SJCRH30 (cell line): ENCODE results near the gene CNTN2. TPM values are rescaled to one million over a fixed set of nuclear protein-coding genes. Genes with fewer than 3 reads are reported as not detected.

Experiments
- DNase-seq, 2 experiments: peaks; one replicate each; pipeline ENCODE4 v3.0.0-alpha.2; 2015 to 2020
- H3K27ac ChIP-seq: fragments of 250-450 bp; sonication (Bioruptor Pico); 2 replicates; pipeline ENCODE4 v1.5.1; 2020; ENCODE audit warnings: mild to moderate bottlenecking, moderate library complexity
- H3K27me3 ChIP-seq: fragments of 250-450 bp; sonication (Bioruptor Pico); 2 replicates; pipeline ENCODE4 v1.5.1; 2020; ENCODE audit warnings: mild to moderate bottlenecking, moderate library complexity
- H3K36me3 ChIP-seq: fragments of 250-450 bp; sonication (Bioruptor Pico); 2 replicates; pipeline ENCODE4 v1.5.1; 2020; ENCODE audit warnings: mild to moderate bottlenecking, moderate library complexity
- H3K4me1 ChIP-seq: fragments of 250-450 bp; sonication (Bioruptor Pico); 2 replicates; pipeline ENCODE4 v1.5.1; 2020; ENCODE audit warnings: mild to moderate bottlenecking, moderate library complexity
- H3K4me3 ChIP-seq: fragments of 250-450 bp; sonication (Bioruptor Pico); 2 replicates; pipeline ENCODE4 v1.5.1; 2020; ENCODE audit warnings: mild to moderate bottlenecking, moderate library complexity
- H3K9me3 ChIP-seq: fragments of 250-450 bp; sonication (Bioruptor Pico); replicated peaks from 2 replicates; pipeline ENCODE4 v1.5.1; 2020; ENCODE audit warnings: mild to moderate bottlenecking, moderate library complexity
- total RNA-seq: library from RNA; depleted of rRNA; stranded (reverse); fragments of >200 nt; shearing (Covaris generic); gene quantifications from 2 replicates; pipeline ENCODE4 v1.2.3, GENCODE V29; 2014; rRNA removed

CNTN2 gene
- total RNA-seq, 1 experiment from 2014 or later: 0.36 TPM

DNA sequence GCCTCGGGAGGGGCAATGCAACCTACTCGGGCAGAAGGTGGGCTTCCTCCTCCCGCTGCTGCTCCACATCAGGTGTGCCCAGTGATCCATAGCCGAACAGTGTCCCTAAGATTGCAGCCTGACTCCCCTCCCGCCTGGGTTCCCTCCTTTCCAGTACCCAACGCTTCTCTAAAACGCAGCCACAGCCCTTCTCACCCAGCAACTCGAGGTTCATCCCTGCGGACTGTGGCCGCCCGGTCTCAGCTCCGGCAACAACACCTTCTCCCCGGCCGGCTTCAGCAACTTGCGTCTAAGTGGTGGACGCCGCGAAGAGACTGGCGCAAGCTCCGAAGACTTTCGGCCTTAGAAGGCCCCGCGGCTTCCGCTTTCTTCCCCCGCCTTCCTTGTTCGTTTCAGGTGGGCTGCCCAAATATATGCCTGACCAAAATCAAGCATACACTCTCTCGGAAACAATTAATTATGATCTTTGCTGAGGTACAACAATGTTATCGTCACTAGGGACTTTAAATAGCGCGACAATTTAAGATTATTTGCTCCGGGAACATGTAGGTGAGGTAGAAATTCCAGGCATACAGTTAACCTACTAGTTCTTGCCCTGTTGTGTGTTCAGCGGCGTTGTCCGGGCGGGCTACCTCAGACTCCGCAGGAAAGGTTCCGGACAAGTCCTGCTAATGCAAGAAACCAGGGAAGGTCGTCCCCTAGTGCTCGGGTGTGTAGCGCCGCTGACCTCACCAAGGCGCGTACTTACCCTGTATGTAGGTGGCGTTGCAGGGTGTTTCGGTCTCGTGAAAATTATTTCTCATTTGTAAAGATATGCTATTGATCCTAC, 78.9 kb downstream of the CNTN2 start, which contains the start of gene RBBP5:
RBBP5 (minus strand) TSS at position 319 of the 829 bp plus-strand sequence; CDS start at position 214, 105 bp downstream.
- DNase-seq: peak; percentile 97 to 98
- peaks cover 4% of the 10 kb centered on the region for H3K4me1 ChIP-seq
- peaks cover 3% of the 10 kb centered on the region; the same call in 1 of the 2 replicates for H3K36me3 ChIP-seq
- no peaks in the 10 kb centered on the region for H3K27me3 ChIP-seq
- peak within 1 kb of the TSS; percentile 97 for H3K27ac ChIP-seq
- no peaks in the 10 kb centered on the region for H3K9me3 ChIP-seq
- H3K4me3 ChIP-seq: peak within 1 kb of the TSS; percentile 73

DNA sequence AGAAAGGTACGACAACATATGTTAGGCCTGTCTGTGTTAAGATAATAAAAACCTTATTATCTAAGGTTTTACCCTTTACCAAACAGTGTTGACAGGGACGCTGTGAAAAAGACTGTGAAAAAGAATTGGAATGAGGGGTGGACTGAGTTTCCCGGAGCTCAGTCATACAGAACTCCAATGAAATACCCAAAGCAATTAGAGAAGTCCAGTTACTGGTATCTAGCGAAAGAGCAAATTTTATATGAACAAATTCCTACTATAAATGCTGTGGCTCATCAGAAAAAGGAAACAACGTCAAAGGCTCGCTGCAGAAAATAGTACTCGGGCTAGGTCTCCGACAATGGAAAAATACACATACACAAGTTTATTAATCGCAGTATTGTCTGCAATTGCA, 79.5 kb downstream of the CNTN2 start:
- Histone ChIP-seq H3K27me3 (no peaks in the 10 kb centered on the region), H3K27ac (peak overlapping the region; percentile 97; the same call in 1 of the 2 replicates), H3K4me1 (peaks cover 4% of the 10 kb centered on the region), H3K36me3 (peaks cover 3% of the 10 kb centered on the region; the same call in 1 of the 2 replicates), H3K4me3 (peak overlapping the region; percentile 73), H3K9me3 (no peaks in the 10 kb centered on the region)
- DNase-seq: no peak

DNA sequence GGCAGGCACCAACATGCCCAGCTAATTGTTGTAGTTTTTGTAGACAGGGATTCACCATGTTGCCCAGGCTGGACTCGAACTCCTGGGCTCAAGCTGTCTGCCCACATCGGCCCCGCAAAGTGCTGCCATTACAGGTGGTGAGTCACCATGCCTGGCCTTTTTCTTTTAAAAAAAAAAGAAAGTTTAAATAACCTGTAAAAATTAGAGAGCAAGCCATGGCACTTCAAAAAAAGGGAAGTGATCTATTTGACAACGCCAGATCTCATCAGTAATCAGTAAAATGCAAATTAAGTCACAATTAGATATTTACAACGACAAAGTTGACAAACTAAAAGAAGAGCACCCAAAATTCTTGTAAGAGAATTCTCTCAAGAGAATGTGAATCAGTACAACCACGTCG, 81.7 kb downstream of the CNTN2 start:
- Histone ChIP-seq H3K4me3 (no peak overlapping the region), H3K4me1 (peaks cover 4% of the 10 kb centered on the region), H3K9me3 (no peaks in the 10 kb centered on the region), H3K36me3 (peaks cover 2% of the 10 kb centered on the region; the same call in 1 of the 2 replicates), H3K27ac (no peak overlapping the region), H3K27me3 (no peaks in the 10 kb centered on the region)
- DNase-seq: no peak

DNA sequence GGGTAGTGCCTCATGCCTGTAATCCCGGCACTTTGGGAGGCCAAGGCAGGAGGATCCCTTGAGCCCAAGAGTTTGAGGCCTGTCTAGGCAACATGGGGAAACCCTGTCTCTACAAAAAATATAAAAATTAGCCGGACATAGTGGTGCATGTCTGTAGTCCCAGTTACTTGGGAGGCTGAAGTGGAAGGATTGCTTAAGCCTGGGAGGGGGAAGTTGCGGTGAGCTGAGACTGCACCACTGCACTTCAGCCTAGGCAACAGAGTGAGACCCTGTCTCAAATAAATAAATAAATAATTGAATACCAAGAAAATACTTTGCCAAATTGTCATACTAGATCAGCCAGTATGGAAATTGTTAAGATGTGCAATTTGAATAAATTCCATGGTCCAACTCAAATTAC, 84.6 kb downstream of the CNTN2 start:
- no peak overlapping the region for H3K4me3 ChIP-seq
- no peaks in the 10 kb centered on the region for H3K27me3 ChIP-seq
- H3K9me3 ChIP-seq: no peaks in the 10 kb centered on the region

More for the DNA sequence above, 84.6 kb downstream of the CNTN2 start:
- no peaks in the 10 kb centered on the region for H3K4me1 ChIP-seq
- H3K27ac ChIP-seq: no peak overlapping the region
- H3K36me3 ChIP-seq: no peaks in the 10 kb centered on the region
- no peak for DNase-seq

Other genes with a start within 250 kb of the CNTN2 start
- gene NFASC, start 172.3 kb upstream of the CNTN2 start, total RNA-seq: 58.7 and 72.0 TPM in 2 replicates
- 3.9 and 4.5 TPM in 2 replicates for gene TMEM81, start 41.2 kb downstream of the CNTN2 start, total RNA-seq
- 33.8 and 34.9 TPM in 2 replicates for gene RBBP5, start 78.8 kb downstream of the CNTN2 start, total RNA-seq
- 9.2 TPM in 2 replicates for gene DSTYK, start 168.5 kb downstream of the CNTN2 start, total RNA-seq
- 5.2 and 5.5 TPM in 2 replicates for gene TMCC2, start 184.7 kb downstream of the CNTN2 start, total RNA-seq